Measurements from ENCODE around the gene THADA. TPM values are rescaled to one million over a fixed set of nuclear protein-coding genes. Genes with fewer than 3 reads are reported as not detected.

Gene THADA
- total RNA-seq, 1 donor from 2014 or later = 19.4 TPM

GRCh38 chr2:43531251-43531650, 64.6 kb downstream of the THADA start:
- no peak for DNase-seq (ENCODE audit: low spot score)
- no peak overlapping the region for H3K4me3 Mint-ChIP-seq (ENCODE audit: unreplicated experiment)
- peaks cover 3% of the 10 kb centered on the region for H3K36me3 Mint-ChIP-seq (ENCODE audit: low read depth, unreplicated experiment)
- peaks cover 2% of the 10 kb centered on the region for H3K27me3 Mint-ChIP-seq (ENCODE audit: unreplicated experiment)
- H3K4me1 Mint-ChIP-seq (ENCODE audit: unreplicated experiment) = no peaks in the 10 kb centered on the region
- TF ChIP-seq, protein P1, sequence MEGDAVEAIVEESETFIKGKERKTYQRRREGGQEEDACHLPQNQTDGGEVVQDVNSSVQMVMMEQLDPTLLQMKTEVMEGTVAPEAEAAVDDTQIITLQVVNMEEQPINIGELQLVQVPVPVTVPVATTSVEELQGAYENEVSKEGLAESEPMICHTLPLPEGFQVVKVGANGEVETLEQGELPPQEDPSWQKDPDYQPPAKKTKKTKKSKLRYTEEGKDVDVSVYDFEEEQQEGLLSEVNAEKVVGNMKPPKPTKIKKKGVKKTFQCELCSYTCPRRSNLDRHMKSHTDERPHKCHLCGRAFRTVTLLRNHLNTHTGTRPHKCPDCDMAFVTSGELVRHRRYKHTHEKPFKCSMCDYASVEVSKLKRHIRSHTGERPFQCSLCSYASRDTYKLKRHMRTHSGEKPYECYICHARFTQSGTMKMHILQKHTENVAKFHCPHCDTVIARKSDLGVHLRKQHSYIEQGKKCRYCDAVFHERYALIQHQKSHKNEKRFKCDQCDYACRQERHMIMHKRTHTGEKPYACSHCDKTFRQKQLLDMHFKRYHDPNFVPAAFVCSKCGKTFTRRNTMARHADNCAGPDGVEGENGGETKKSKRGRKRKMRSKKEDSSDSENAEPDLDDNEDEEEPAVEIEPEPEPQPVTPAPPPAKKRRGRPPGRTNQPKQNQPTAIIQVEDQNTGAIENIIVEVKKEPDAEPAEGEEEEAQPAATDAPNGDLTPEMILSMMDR (IDR thresholded peaks at IDR 0.05; ENCODE audit: unreplicated experiment) = no peak
- H3K9me3 Mint-ChIP-seq (ENCODE audit: unreplicated experiment) = no peaks in the 10 kb centered on the region
- H3K27ac Mint-ChIP-seq (ENCODE audit: unreplicated experiment) = no peak overlapping the region

- no peak overlapping the region for H3K27ac Mint-ChIP-seq (ENCODE audit: unreplicated experiment)
- H3K9me3 Mint-ChIP-seq (ENCODE audit: unreplicated experiment) = no peaks in the 10 kb centered on the region
- no peak overlapping the region for H3K4me3 Mint-ChIP-seq (ENCODE audit: unreplicated experiment)
- TF ChIP-seq, protein P1 (IDR thresholded peaks at IDR 0.05; ENCODE audit: unreplicated experiment) = no peak
- no peaks in the 10 kb centered on the region for H3K4me1 Mint-ChIP-seq (ENCODE audit: unreplicated experiment)
- H3K36me3 Mint-ChIP-seq (ENCODE audit: low read depth, unreplicated experiment) = peaks cover 4% of the 10 kb centered on the region
- DNase-seq (ENCODE audit: low spot score) = no peak
- no peaks in the 10 kb centered on the region for H3K27me3 Mint-ChIP-seq (ENCODE audit: unreplicated experiment)
Observed at GRCh38 chr2:43526994-43527393, 68.8 kb downstream of the THADA start.

- TF ChIP-seq, protein P1 (IDR thresholded peaks at IDR 0.05; ENCODE audit: unreplicated experiment) = no peak
- Mint-ChIP-seq H3K36me3 (ENCODE audit: low read depth, unreplicated experiment) (peaks cover 4% of the 10 kb centered on the region), H3K27ac (ENCODE audit: unreplicated experiment) (no peak overlapping the region), H3K4me1 (ENCODE audit: unreplicated experiment) (no peaks in the 10 kb centered on the region), H3K9me3 (ENCODE audit: unreplicated experiment) (no peaks in the 10 kb centered on the region), H3K27me3 (ENCODE audit: unreplicated experiment) (no peaks in the 10 kb centered on the region), H3K4me3 (ENCODE audit: unreplicated experiment) (no peak overlapping the region)
- no peak for DNase-seq (ENCODE audit: low spot score)
Observed at GRCh38 chr2:43525506-43525905, 70.3 kb downstream of the THADA start.

DNA sequence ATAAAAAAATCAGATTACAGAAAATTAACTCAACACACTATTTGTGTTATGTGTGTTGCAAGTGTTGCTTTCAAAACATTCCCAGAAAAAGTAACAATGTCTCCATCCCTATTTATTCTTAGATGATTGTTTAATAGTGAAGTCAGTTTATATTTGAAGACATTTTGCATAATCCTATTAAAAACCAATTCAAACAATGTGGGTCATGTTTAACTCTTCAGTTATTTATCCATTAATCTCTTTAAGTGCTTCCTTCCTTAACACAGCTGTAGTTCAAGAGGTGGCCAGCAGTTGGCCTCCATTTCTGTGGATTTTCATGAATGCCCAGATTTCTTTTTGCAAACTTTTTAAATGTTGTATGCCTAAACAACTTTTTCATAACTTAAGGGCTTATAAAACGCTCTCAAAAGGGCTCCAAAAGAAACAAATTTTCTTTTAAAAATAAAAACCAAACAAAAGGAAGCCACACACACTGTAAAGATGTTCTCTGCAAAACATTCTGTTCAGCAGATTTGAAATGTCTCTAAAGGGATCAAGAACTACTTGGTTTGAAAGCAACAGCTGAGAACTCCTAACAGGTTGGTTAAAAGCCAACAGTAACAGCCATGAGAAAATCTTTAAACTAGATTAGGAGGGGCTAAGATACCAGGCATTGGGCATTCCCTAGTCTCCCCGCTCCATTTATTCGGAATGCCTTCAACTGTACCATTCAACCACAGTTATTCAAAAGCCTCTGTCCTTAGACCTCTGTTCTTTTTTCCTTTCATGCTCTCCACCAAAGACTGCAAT, 71.5 kb downstream of the THADA start:
- Mint-ChIP-seq H3K4me1 (ENCODE audit: unreplicated experiment) (no peaks in the 10 kb centered on the region), H3K27ac (ENCODE audit: unreplicated experiment) (no peak overlapping the region), H3K9me3 (ENCODE audit: unreplicated experiment) (no peaks in the 10 kb centered on the region), H3K27me3 (ENCODE audit: unreplicated experiment) (no peaks in the 10 kb centered on the region), H3K4me3 (ENCODE audit: unreplicated experiment) (no peak overlapping the region), H3K36me3 (ENCODE audit: low read depth, unreplicated experiment) (peaks cover 4% of the 10 kb centered on the region)
- TF ChIP-seq, protein P1 (IDR thresholded peaks at IDR 0.05; ENCODE audit: unreplicated experiment) = peak; percentile 70
- no peak for DNase-seq (ENCODE audit: low spot score)

DNA sequence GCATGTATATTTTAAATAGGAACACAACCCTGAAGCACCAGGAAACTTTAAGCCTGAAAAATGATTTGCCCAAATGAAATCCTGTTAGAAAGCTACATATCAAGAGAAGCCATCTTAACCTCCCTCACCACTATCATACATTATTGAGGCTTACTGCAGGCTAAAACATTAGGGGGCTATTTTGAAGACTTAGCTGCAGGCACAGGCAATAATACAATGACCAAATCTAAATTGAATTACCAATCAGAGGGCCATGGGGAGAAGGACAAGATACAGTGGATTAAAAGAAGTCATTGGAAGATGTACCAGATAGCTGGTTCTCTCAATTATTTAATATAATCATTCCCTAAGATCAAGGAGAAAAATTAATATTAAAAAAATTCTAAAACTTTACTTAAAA, 73.7 kb downstream of the THADA start:
- Mint-ChIP-seq H3K4me3 (ENCODE audit: unreplicated experiment) (no peak overlapping the region), H3K27ac (ENCODE audit: unreplicated experiment) (no peak overlapping the region), H3K27me3 (ENCODE audit: unreplicated experiment) (no peaks in the 10 kb centered on the region), H3K36me3 (ENCODE audit: low read depth, unreplicated experiment) (peaks cover 4% of the 10 kb centered on the region), H3K4me1 (ENCODE audit: unreplicated experiment) (no peaks in the 10 kb centered on the region), H3K9me3 (ENCODE audit: unreplicated experiment) (no peaks in the 10 kb centered on the region)
- TF ChIP-seq, protein P1 (IDR thresholded peaks at IDR 0.05; ENCODE audit: unreplicated experiment) = no peak
- no peak for DNase-seq (ENCODE audit: low spot score)
